Cardiac muscle cell (in vitro differentiated cells and primary cell): ENCODE data around the gene CTTNBP2NL. TPM values are rescaled to one million over a fixed set of nuclear protein-coding genes. Genes with fewer than 3 reads are reported as not detected.
"Not testable (repeated sequence)": the region's sequence is repeated elsewhere in the genome, so short reads cannot be mapped to it uniquely, and the experiment has no call there.

ENCODE experiments used
- DNase-seq, 2 donors: peaks; one replicate each; pipeline versions ENCODE4 v3.0.0 to v3.0.0-alpha.2; 2010 to 2017; ENCODE audit warnings: low read depth in 1 of 2, low spot score in 1 of 2
- H3K27ac ChIP-seq: fragments of 200-600 bp; sonication (generic); 2 replicates; pipeline ENCODE4 v1.5.1; 2016
- H3K27me3 ChIP-seq: fragments of 200-600 bp; sonication (generic); 2 replicates; pipeline ENCODE4 v1.6.0; 2016; ENCODE audit warnings: control low read depth
- H3K36me3 ChIP-seq: fragments of 200-600 bp; sonication (generic); 2 replicates; pipeline ENCODE4 v1.5.1; 2016; ENCODE audit warnings: control low read depth
- H3K4me1 ChIP-seq: fragments of 200-600 bp; sonication (generic); 2 replicates; pipeline ENCODE4 v1.8.1; 2017; ENCODE audit warnings: low read depth, mild to moderate bottlenecking, mixed run types
- H3K4me3 ChIP-seq: fragments of 200-600 bp; sonication (generic); 2 replicates; pipeline ENCODE4 v1.5.1; 2016; ENCODE audit warnings: mild to moderate bottlenecking
- H3K9me3 ChIP-seq: fragments of 200-600 bp; sonication (generic); 2 replicates; pipeline ENCODE4 v1.5.1; 2017; ENCODE audit warnings: low read depth, mild to moderate bottlenecking, control low read depth
- polyA plus RNA-seq: library from polyadenylated mRNA; unstranded; fragments of >200 nt; fragmentation: Nextera tagmentation; extraction: Ambion mirVana; gene quantifications from 2 replicates; pipeline ENCODE4 v1.2.1, GENCODE V29; 2016
- total RNA-seq: library from RNA; depleted of rRNA; stranded (reverse); fragments of >200 nt; gene quantifications from 2 replicates; pipeline ENCODE4 v1.2.3, GENCODE V29; 2016
- TF ChIP-seq, protein P1 (sequence below): IDR thresholded peaks from 2 replicates; pipeline ENCODE4 v1.5.1; 2012; ENCODE audit warnings: low read depth, mild to moderate bottlenecking, low read length

Gene CTTNBP2NL
- total and polyA plus RNA-seq, 2 experiments from 2014 or later: 9.2 to 13.1 TPM

DNA sequence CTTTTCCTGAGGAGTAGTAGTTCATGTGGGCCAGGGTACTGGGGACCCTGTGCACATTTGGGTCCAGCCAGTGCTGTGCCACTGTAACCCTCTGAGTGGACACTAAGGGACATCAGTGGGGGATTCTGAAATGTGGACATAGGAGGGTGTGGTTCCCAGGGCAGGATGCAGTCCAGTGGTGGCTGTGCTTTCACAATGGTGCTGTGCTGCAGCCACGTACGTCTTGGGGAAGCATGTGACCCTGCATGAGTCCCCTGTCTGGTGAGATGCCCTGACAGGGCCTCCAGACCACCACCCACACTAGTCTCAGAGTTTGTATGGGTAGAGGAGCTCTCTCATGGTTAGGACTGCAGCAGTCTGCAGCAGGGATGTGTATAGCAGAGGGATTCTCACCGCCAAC is 75.0 kb downstream of the CTTNBP2NL start:
- H3K4me1 ChIP-seq: no peaks in the 10 kb centered on the region
- no peak for DNase-seq
- TF ChIP-seq, protein P1, sequence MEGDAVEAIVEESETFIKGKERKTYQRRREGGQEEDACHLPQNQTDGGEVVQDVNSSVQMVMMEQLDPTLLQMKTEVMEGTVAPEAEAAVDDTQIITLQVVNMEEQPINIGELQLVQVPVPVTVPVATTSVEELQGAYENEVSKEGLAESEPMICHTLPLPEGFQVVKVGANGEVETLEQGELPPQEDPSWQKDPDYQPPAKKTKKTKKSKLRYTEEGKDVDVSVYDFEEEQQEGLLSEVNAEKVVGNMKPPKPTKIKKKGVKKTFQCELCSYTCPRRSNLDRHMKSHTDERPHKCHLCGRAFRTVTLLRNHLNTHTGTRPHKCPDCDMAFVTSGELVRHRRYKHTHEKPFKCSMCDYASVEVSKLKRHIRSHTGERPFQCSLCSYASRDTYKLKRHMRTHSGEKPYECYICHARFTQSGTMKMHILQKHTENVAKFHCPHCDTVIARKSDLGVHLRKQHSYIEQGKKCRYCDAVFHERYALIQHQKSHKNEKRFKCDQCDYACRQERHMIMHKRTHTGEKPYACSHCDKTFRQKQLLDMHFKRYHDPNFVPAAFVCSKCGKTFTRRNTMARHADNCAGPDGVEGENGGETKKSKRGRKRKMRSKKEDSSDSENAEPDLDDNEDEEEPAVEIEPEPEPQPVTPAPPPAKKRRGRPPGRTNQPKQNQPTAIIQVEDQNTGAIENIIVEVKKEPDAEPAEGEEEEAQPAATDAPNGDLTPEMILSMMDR: no peak
- H3K9me3 ChIP-seq: no peaks in the 10 kb centered on the region
- H3K27me3 ChIP-seq: no peaks in the 10 kb centered on the region
- H3K27ac ChIP-seq: no peak overlapping the region
- no peak overlapping the region for H3K4me3 ChIP-seq
- no peaks in the 10 kb centered on the region for H3K36me3 ChIP-seq

DNA sequence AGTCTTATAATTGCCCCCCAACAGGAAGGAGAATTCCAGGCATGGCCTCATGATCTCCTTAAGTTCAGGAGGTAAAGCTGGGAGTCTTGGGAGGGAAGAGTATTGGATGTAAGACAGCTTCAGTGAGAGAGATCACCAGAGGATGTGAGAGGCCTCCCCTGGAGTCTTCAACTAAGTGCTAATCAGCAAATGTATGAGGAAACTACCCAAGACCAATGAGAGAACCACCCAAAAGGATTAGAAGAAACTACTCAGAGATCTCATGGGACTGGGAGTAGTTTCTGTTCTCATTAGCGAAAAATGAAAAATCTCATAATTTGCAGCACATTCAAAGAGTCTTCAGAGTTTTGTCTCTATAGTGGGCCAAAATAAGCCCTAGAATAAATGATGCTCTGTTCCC is 76.1 kb downstream of the CTTNBP2NL start:
- Histone ChIP-seq H3K9me3 (no peaks in the 10 kb centered on the region), H3K4me1 (no peaks in the 10 kb centered on the region), H3K27ac (no peak overlapping the region), H3K27me3 (no peaks in the 10 kb centered on the region), H3K4me3 (no peak overlapping the region), H3K36me3 (no peaks in the 10 kb centered on the region)
- DNase-seq: no peak
- TF ChIP-seq, protein P1: no peak

GRCh38 chr1:112477550-112477949 is 81.5 kb downstream of the CTTNBP2NL start:
- no peak for DNase-seq
- Histone ChIP-seq H3K4me3 (no peak overlapping the region), H3K36me3 (no peaks in the 10 kb centered on the region), H3K27me3 (no peaks in the 10 kb centered on the region), H3K9me3 (no peaks in the 10 kb centered on the region), H3K27ac (no peak overlapping the region), H3K4me1 (no peaks in the 10 kb centered on the region)
- TF ChIP-seq, protein P1: no peak

DNA sequence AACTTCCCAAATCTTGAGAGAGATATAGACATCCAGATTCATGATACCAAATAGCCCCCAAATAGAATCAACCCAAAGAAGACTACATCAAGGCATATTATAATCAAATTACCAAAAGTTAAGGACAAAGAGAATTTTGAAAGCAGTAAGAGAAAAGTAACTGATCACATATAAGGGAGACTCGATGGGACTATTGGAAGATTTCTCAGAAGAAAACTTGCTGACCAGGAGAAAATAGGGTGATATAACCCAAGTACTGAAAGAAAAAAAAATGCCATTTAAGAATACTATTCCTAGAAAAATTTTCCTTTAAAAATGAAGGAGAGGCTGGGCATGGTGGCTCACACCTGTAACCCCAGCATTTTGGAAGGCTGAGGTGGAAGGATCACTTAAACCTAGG is 82.3 kb downstream of the CTTNBP2NL start:
- TF ChIP-seq, protein P1: no peak
- Histone ChIP-seq H3K27me3 (no peaks in the 10 kb centered on the region), H3K4me3 (no peak overlapping the region), H3K36me3 (no peaks in the 10 kb centered on the region), H3K27ac (no peak overlapping the region), H3K4me1 (no peaks in the 10 kb centered on the region), H3K9me3 (no peaks in the 10 kb centered on the region)
- DNase-seq: no peak

GRCh38 chr1:112486063-112486462 is 90.0 kb downstream of the CTTNBP2NL start:
- DNase-seq: not testable (repeated sequence)

GRCh38 chr1:112487686-112488085 is 91.7 kb downstream of the CTTNBP2NL start:
- not testable (repeated sequence) for H3K9me3 ChIP-seq, H3K27me3 ChIP-seq, H3K4me1 ChIP-seq, DNase-seq, H3K4me3 ChIP-seq, H3K36me3 ChIP-seq, H3K27ac ChIP-seq

More at GRCh38 chr1:112486063-112486462, 90.0 kb downstream of the CTTNBP2NL start:
- H3K9me3 ChIP-seq, H3K4me3 ChIP-seq, H3K27ac ChIP-seq, H3K27me3 ChIP-seq, H3K4me1 ChIP-seq, H3K36me3 ChIP-seq: not testable (repeated sequence)

DNA sequence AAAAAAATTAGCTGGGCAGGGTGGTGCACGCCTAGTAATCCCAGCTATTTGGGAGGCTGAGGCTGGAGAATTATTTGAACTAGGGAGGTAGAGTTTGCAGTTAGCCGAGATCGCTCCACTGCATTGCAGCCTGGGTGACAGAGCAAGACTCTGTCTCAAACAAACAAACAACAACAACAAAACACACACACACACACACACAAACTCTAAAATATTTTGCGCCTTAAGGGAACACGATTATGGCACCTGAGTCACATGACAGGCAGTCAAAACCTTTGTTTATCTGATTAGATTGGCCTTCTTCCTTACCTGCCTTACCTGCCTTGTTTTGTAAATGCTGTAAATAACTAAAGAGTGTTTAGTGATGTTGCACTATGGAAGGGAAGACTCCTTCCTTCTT is 92.1 kb downstream of the CTTNBP2NL start:
- no peak for DNase-seq
- Histone ChIP-seq H3K9me3 (no peaks in the 10 kb centered on the region), H3K4me1 (no peaks in the 10 kb centered on the region), H3K27me3 (no peaks in the 10 kb centered on the region), H3K27ac (no peak overlapping the region), H3K36me3 (no peaks in the 10 kb centered on the region), H3K4me3 (no peak overlapping the region)
- TF ChIP-seq, protein P1: no peak
